Smooth muscle cell (in vitro differentiated cells): ENCODE data around the gene GALC. TPM values are rescaled to one million over a fixed set of nuclear protein-coding genes. Genes with fewer than 3 reads are reported as not detected.

Source experiments
- DNase-seq: peaks from one replicate; lab custom pipeline; 2025; ENCODE audit not compliant: unreplicated experiment; lab: John Stamatoyannopoulos, UW
- H2AFZ ChIP-seq: fragments of 200-600 bp; sonication (generic); 2 replicates; pipeline ENCODE4 v1.6.0; 2016; ENCODE audit warnings: antibody characterized with exemption, low read depth, mild to moderate bottlenecking
- H3F3A ChIP-seq: fragments of 200-600 bp; sonication (generic); 2 replicates; pipeline ENCODE4 v1.6.0; 2017; ENCODE audit warnings: antibody characterized with exemption, low read depth
- H3K27ac ChIP-seq: fragments of 200-600 bp; sonication (generic); 2 replicates; pipeline ENCODE4 v1.5.1; 2016; ENCODE audit warnings: low read depth, mild to moderate bottlenecking
- H3K27me3 ChIP-seq: fragments of 200-600 bp; sonication (generic); 2 replicates; pipeline ENCODE4 v1.6.1; 2016; ENCODE audit warnings: low read depth, mild to moderate bottlenecking
- H3K36me3 ChIP-seq: fragments of 200-600 bp; sonication (generic); 2 replicates; pipeline ENCODE4 v1.5.1; 2016; ENCODE audit warnings: low read depth
- H3K4me1 ChIP-seq: fragments of 200-600 bp; sonication (generic); 2 replicates; pipeline ENCODE4 v1.5.1; 2016; ENCODE audit warnings: low read depth
- H3K4me2 ChIP-seq: fragments of 200-600 bp; sonication (generic); 2 replicates; pipeline ENCODE4 v1.6.0; 2016; ENCODE audit warnings: mild to moderate bottlenecking
- H3K4me3 ChIP-seq: fragments of 200-600 bp; sonication (generic); 2 replicates; pipeline ENCODE4 v1.5.1; 2016; ENCODE audit warnings: mild to moderate bottlenecking
- H3K79me2 ChIP-seq: fragments of 200-600 bp; sonication (generic); 2 replicates; pipeline ENCODE4 v1.6.0; 2016; ENCODE audit warnings: low read depth, mild to moderate bottlenecking
- H3K9ac ChIP-seq: fragments of 200-600 bp; sonication (generic); 2 replicates; pipeline ENCODE4 v1.6.0; 2016; ENCODE audit warnings: low read depth
- H3K9me3 ChIP-seq: fragments of 200-600 bp; sonication (generic); replicated peaks from 2 replicates; pipeline ENCODE4 v1.5.1; 2016; ENCODE audit warnings: low read depth
- H4K20me1 ChIP-seq: fragments of 200-600 bp; sonication (generic); 2 replicates; pipeline ENCODE4 v1.6.0; 2016; ENCODE audit warnings: low read depth
- CTCF ChIP-seq: fragments of 200-600 bp; sonication (generic); IDR thresholded peaks from 2 replicates; pipeline ENCODE4 v1.5.1; 2017; ENCODE audit warnings: borderline replicate concordance, mild to moderate bottlenecking, antibody characterized with exemption; ENCODE audit not compliant: insufficient read depth, poor library complexity, severe bottlenecking
- WGBS: methylation state at CpG from one replicate; pipeline ENCODE4 v1.1.7; 2016; ENCODE audit warnings: low lambda C conversion rate; 5-methylcytosine and 5-hydroxymethylcytosine counted together
- polyA plus RNA-seq: library from polyadenylated mRNA; unstranded; fragments of >200 nt; fragmentation: Nextera tagmentation; extraction: Ambion mirVana; gene quantifications from 2 replicates; pipeline ENCODE4 v1.2.1, GENCODE V29; 2016
- total RNA-seq: library from RNA; depleted of rRNA; stranded (reverse); fragments of >200 nt; gene quantifications from 2 replicates; pipeline ENCODE4 v1.2.3, GENCODE V29; 2014

The GALC gene
- total and polyA plus RNA-seq, 2 experiments from 2014 or later = 18.6 to 31.0 TPM

DNA sequence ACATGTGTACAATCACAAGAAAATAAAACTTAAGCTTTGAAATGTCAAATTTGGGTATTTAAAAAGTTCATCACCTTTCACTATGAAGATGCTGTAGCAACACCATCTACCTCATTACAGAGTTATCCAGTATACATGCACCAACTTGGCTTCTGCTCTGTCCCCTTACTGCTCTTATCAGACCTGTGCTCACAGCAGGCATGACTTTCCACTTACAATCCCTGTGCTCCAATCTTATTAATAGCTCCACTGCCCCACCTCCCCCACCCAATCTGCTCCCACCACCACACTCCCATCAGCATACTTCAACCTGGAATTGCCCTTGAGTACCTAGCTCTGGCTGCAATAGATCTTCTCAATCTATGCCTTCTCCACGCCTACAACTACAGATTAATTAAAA lies 13.3 kb downstream of the GALC start:
- H3K9me3 ChIP-seq = no peaks in the 10 kb centered on the region
- H3K4me1 ChIP-seq = no peaks in the 10 kb centered on the region
- no peaks in the 10 kb centered on the region for H3K79me2 ChIP-seq
- H3K27me3 ChIP-seq = no peaks in the 10 kb centered on the region
- no peaks in the 10 kb centered on the region for H3K36me3 ChIP-seq
- H3K9ac ChIP-seq = no peak overlapping the region
- no peaks in the 10 kb centered on the region for H4K20me1 ChIP-seq
- no peak overlapping the region for H2AFZ ChIP-seq
- no peak for DNase-seq
- H3F3A ChIP-seq = no peaks in the 10 kb centered on the region
- WGBS = 100% methylated on average over 1 of the region's 1 CpG
- TF ChIP-seq CTCF = no peak
- no peak overlapping the region for H3K27ac ChIP-seq
- no peak overlapping the region for H3K4me2 ChIP-seq
- no peak overlapping the region for H3K4me3 ChIP-seq

DNA sequence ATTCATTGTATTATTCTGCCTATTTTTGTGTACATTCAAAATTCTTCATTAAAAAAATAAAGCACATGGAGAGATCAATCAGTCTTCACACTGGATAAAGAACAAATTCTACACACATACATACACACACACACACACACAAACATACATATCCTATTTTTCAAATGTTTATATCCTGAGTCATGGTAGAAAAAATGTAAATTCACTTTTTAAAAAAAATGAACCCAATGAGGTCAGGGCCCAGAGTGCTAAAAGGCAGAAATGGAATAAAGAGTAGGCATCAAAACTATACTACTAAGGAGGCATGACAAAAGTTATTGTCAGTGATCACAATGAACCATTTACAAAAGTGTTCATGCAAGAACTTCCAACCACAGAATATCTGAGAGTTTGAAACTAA lies 17.3 kb downstream of the GALC start:
- H3K4me2 ChIP-seq = no peak overlapping the region
- no peaks in the 10 kb centered on the region for H3F3A ChIP-seq
- no peak overlapping the region for H3K4me3 ChIP-seq
- no peak overlapping the region for H3K9ac ChIP-seq
- no peaks in the 10 kb centered on the region for H3K4me1 ChIP-seq
- H2AFZ ChIP-seq = no peak overlapping the region
- H3K27ac ChIP-seq = no peak overlapping the region
- no peak for TF ChIP-seq CTCF
- DNase-seq = no peak
- no peaks in the 10 kb centered on the region for H3K9me3 ChIP-seq
- H4K20me1 ChIP-seq = no peaks in the 10 kb centered on the region
- no peaks in the 10 kb centered on the region for H3K79me2 ChIP-seq
- no peaks in the 10 kb centered on the region for H3K27me3 ChIP-seq
- no peaks in the 10 kb centered on the region for H3K36me3 ChIP-seq

DNA sequence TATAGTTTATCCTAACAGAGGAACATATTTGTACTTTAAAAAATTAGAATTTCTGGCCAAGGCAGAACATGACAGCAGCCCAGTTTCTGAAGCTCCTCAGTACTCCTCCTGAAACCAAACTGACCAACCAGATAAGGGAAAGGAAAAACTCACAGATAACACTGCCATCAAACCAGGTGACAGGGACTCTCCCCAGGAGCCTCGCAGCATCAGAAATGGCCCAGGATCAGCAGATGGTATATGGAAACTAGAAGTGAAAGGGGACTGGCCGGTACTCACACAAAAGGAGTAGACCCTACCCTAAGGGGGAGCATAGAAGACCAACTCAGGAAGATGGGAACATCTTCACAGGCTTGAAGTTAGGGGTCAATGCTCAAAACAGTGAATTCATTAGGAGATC lies 22.0 kb downstream of the GALC start:
- no peak overlapping the region for H3K9ac ChIP-seq
- no peaks in the 10 kb centered on the region for H4K20me1 ChIP-seq
- H3K9me3 ChIP-seq = no peaks in the 10 kb centered on the region
- WGBS = 60% methylated on average over 2 of the region's 2 CpGs
- no peaks in the 10 kb centered on the region for H3K4me1 ChIP-seq
- H3K4me3 ChIP-seq = no peak overlapping the region
- no peak overlapping the region for H3K4me2 ChIP-seq
- H3K27ac ChIP-seq = no peak overlapping the region
- TF ChIP-seq CTCF = no peak
- no peaks in the 10 kb centered on the region for H3K79me2 ChIP-seq
- H3K27me3 ChIP-seq = no peaks in the 10 kb centered on the region
- H2AFZ ChIP-seq = no peak overlapping the region
- H3F3A ChIP-seq = no peaks in the 10 kb centered on the region
- no peaks in the 10 kb centered on the region for H3K36me3 ChIP-seq
- no peak for DNase-seq

DNA sequence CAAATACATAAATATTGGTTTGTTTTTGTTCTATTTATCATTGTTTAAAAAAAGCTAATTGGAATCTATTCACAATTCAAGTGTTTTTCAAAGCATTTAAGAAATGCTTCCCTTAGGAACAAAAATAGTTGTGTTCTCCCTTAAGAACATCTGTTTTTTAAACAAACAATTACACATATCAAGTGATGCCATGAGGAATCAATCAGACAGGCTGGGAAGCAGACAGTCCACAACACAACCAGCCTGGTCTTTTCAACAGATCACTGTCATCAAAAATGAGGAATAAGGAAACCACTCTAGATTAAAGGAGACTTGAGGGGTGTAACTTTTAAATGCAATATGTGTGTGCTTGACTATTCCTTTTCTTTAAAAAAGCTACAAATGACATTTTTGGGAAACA lies 25.5 kb downstream of the GALC start:
- Histone ChIP-seq H3K27ac (no peak overlapping the region), H3K27me3 (no peaks in the 10 kb centered on the region), H4K20me1 (no peaks in the 10 kb centered on the region), H3K9ac (no peak overlapping the region), H3K4me2 (no peak overlapping the region), H2AFZ (no peak overlapping the region), H3K9me3 (no peaks in the 10 kb centered on the region), H3K79me2 (no peaks in the 10 kb centered on the region), H3K36me3 (no peaks in the 10 kb centered on the region), H3F3A (no peaks in the 10 kb centered on the region), H3K4me1 (no peaks in the 10 kb centered on the region), H3K4me3 (no peak overlapping the region)
- no peak for TF ChIP-seq CTCF
- DNase-seq = no peak
